GM12875 (cell line): ENCODE results near the gene KCNQ2.

Source experiments
- H3K4me3 ChIP-seq: one replicate; pipeline ENCODE4 v1.5.1; 2011; ENCODE audit warnings: low read depth, low read length, control low read depth
- CTCF ChIP-seq: IDR thresholded peaks from 2 replicates; pipeline ENCODE4 v1.5.1; 2011; ENCODE audit warnings: low read depth, mild to moderate bottlenecking, control low read depth, inconsistent platforms, low read length, moderate library complexity, borderline replicate concordance; ENCODE audit not compliant: insufficient read depth

Gene KCNQ2

GRCh38 chr20:63402860-63403220 is 69.6 kb downstream of the KCNQ2 start:
- no peak overlapping the region for H3K4me3 ChIP-seq
- TF ChIP-seq CTCF: no peak

GRCh38 chr20:63402181-63402859 is 70.1 kb downstream of the KCNQ2 start:
- TF ChIP-seq CTCF: no peak
- no peak overlapping the region for H3K4me3 ChIP-seq

- H3K4me3 ChIP-seq: no peak overlapping the region
Measured at GRCh38 chr20:63401384-63402110, 70.9 kb downstream of the KCNQ2 start.

GRCh38 chr20:63400486-63401210 is 71.8 kb downstream of the KCNQ2 start:
- no peak for TF ChIP-seq CTCF
- no peak overlapping the region for H3K4me3 ChIP-seq

More at GRCh38 chr20:63401384-63402110, 70.9 kb downstream of the KCNQ2 start:
- TF ChIP-seq CTCF: no peak

GRCh38 chr20:63399596-63400375 is 72.7 kb downstream of the KCNQ2 start:
- H3K4me3 ChIP-seq: no peak overlapping the region
- no peak for TF ChIP-seq CTCF

GRCh38 chr20:63398744-63399514 is 73.5 kb downstream of the KCNQ2 start:
- no peak for TF ChIP-seq CTCF
- H3K4me3 ChIP-seq: no peak overlapping the region
